Panc1 (cell line): Measurements from ENCODE around the gene NEK7.

ENCODE experiments used
- POLR2AphosphoS5 ChIP-seq: IDR thresholded peaks from 2 replicates; pipeline ENCODE4 v1.6.1; 2012; ENCODE audit warnings: mild to moderate bottlenecking, low read depth, low read length, moderate library complexity
- SIN3A ChIP-seq: IDR thresholded peaks from 2 replicates; pipeline ENCODE4 v1.6.1; 2012; ENCODE audit warnings: low read depth, mild to moderate bottlenecking, low read length, moderate library complexity, borderline replicate concordance; ENCODE audit not compliant: insufficient read depth
- TCF7L2 ChIP-seq: IDR thresholded peaks from 2 replicates; pipeline ENCODE4 v1.6.1; 2011; ENCODE audit warnings: mild to moderate bottlenecking, low read depth, low read length, inconsistent platforms
- TF ChIP-seq, protein P1 (sequence below): fragments of 450-650 bp; IDR thresholded peaks from 2 replicates; pipeline ENCODE4 v1.5.1; 2017; ENCODE audit warnings: mild to moderate bottlenecking
- TF ChIP-seq, protein P2 (sequence below), 2 experiments: IDR thresholded peaks; 2 replicates each; pipeline ENCODE4 v1.6.1; 2011 to 2012; ENCODE audit warnings: low read depth in 2 of 2, control low read depth in 1 of 2, low read length in 1 of 2, mild to moderate bottlenecking in 1 of 2, moderate library complexity in 1 of 2; ENCODE audit not compliant: insufficient read depth in 1 of 2

DNA sequence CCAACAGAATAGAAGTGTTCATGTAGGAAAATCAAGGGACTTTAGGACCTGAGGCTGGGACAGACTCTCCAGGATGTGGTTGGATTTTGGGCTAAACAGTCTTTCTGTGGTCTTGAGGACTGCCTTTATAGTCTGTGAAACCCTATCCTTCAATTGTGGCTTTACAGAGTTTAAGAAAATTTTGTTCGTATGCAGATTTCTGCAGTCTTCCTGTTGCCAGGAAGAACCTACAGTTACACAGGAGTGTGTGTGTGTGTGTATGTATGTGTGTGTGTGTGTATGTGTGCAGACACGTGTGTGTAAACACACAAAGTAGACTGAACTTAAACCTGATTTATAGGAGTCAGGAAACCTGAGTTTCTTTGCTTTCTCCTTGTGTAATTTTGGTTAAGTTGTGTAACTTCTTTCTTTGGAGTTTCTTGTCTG, 22.8 kb downstream of the NEK7 start:
- TF ChIP-seq, protein P1, sequence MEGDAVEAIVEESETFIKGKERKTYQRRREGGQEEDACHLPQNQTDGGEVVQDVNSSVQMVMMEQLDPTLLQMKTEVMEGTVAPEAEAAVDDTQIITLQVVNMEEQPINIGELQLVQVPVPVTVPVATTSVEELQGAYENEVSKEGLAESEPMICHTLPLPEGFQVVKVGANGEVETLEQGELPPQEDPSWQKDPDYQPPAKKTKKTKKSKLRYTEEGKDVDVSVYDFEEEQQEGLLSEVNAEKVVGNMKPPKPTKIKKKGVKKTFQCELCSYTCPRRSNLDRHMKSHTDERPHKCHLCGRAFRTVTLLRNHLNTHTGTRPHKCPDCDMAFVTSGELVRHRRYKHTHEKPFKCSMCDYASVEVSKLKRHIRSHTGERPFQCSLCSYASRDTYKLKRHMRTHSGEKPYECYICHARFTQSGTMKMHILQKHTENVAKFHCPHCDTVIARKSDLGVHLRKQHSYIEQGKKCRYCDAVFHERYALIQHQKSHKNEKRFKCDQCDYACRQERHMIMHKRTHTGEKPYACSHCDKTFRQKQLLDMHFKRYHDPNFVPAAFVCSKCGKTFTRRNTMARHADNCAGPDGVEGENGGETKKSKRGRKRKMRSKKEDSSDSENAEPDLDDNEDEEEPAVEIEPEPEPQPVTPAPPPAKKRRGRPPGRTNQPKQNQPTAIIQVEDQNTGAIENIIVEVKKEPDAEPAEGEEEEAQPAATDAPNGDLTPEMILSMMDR = no peak
- TF ChIP-seq SIN3A (no peak), POLR2AphosphoS5 (no peak), TCF7L2 (no peak)
- TF ChIP-seq, protein P2, sequence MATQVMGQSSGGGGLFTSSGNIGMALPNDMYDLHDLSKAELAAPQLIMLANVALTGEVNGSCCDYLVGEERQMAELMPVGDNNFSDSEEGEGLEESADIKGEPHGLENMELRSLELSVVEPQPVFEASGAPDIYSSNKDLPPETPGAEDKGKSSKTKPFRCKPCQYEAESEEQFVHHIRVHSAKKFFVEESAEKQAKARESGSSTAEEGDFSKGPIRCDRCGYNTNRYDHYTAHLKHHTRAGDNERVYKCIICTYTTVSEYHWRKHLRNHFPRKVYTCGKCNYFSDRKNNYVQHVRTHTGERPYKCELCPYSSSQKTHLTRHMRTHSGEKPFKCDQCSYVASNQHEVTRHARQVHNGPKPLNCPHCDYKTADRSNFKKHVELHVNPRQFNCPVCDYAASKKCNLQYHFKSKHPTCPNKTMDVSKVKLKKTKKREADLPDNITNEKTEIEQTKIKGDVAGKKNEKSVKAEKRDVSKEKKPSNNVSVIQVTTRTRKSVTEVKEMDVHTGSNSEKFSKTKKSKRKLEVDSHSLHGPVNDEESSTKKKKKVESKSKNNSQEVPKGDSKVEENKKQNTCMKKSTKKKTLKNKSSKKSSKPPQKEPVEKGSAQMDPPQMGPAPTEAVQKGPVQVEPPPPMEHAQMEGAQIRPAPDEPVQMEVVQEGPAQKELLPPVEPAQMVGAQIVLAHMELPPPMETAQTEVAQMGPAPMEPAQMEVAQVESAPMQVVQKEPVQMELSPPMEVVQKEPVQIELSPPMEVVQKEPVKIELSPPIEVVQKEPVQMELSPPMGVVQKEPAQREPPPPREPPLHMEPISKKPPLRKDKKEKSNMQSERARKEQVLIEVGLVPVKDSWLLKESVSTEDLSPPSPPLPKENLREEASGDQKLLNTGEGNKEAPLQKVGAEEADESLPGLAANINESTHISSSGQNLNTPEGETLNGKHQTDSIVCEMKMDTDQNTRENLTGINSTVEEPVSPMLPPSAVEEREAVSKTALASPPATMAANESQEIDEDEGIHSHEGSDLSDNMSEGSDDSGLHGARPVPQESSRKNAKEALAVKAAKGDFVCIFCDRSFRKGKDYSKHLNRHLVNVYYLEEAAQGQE (IDR thresholded peaks at IDR 0.05; ENCODE audit: insufficient read depth in 1 of 2, low read depth in 2 of 2, low read length in 1 of 2) = no peak
